HCT116 (cell line): ENCODE results near the gene ADAMTS4. TPM values are rescaled to one million over a fixed set of nuclear protein-coding genes. Genes with fewer than 3 reads are reported as not detected.

Experiments
- ATAC-seq: fragments of 200-7000 bp; cut with Tn5 transposase; 2 replicates; pipeline ENCODE4 v1.9.1; 2020; ENCODE audit warnings: mild to moderate bottlenecking, moderate library complexity
- BruUV-seq: library from RNA; stranded (reverse); fragments of 400-500 nt; replicated peaks from 2 replicates; lab custom pipeline; 2021; lab: Mats Ljungman, UMichigan
- CTCF ChIA-PET: fragments of 300-600 bp; sonication (Branson Sonifier 250); formaldehyde crosslinking; loops from one replicate; lab custom pipeline; 2021; ENCODE audit warnings: antibody characterized with exemption; lab: Charles Lee
- POLR2A ChIA-PET: fragments of 300-600, 350-600 bp; sonication (Branson Sonifier 250); formaldehyde crosslinking; loops from one replicate; lab custom pipeline; 2021; ENCODE audit warnings: antibody characterized with exemption; lab: Charles Lee
- RAD21 ChIA-PET, 2 experiments: fragments of 300-600 bp; sonication (Branson Sonifier 250); formaldehyde crosslinking; loops; one replicate each; lab custom pipeline; 2023; ENCODE audit warnings: low total read pairs in 2 of 2; ENCODE audit not compliant: uncharacterized antibody in 2 of 2, unreplicated experiment in 2 of 2, low non-redundant PET in 1 of 2; lab: Charles Lee
- DNase-seq: peaks from one replicate; pipeline ENCODE4 v3.0.0-alpha.2; 2010; ENCODE audit warnings: low read depth, low spot score
- H2AFZ ChIP-seq: fragments of 200-600 bp; shearing (Covaris generic), sonication (generic); 2 replicates; pipeline ENCODE4 v1.6.1; 2017; ENCODE audit warnings: low read depth, mixed run types, mixed read lengths, antibody characterized with exemption, low read length; ENCODE audit not compliant: poor library complexity, severe bottlenecking
- H3K27ac ChIP-seq: 2 replicates; pipeline ENCODE4 v1.5.1; 2012; ENCODE audit warnings: low read depth, low read length
- H3K27me3 ChIP-seq: fragments of 200-600 bp; sonication (generic); 2 replicates; pipeline ENCODE4 v1.6.1; 2016; ENCODE audit warnings: mixed run types, low read length, mixed read lengths; ENCODE audit not compliant: insufficient read depth
- H3K36me3 ChIP-seq, 2 experiments: fragments of 200-500 bp in 1 of 2; fragments of 200-600 bp in 1 of 2; sonication (Bioruptor generic) in 1 of 2; sonication (generic) in 1 of 2; 2 replicates each; pipeline versions ENCODE4 v1.5.1 to v1.6.1; 2014 to 2016; ENCODE audit warnings: low read length in 2 of 2, inconsistent platforms in 1 of 2, mixed read lengths in 1 of 2, mixed run types in 1 of 2; ENCODE audit not compliant: insufficient read depth in 2 of 2, control insufficient read depth in 1 of 2
- H3K4me1 ChIP-seq, 2 experiments: fragments of 200-600 bp in 1 of 2; sonication (generic) in 1 of 2; 2 replicates each; pipeline versions ENCODE4 v1.5.1 to v1.6.1; 2012 to 2017; ENCODE audit warnings: low read length in 2 of 2, inconsistent platforms in 1 of 2, mild to moderate bottlenecking in 1 of 2, mixed read lengths in 1 of 2, mixed run types in 1 of 2, moderate library complexity in 1 of 2; ENCODE audit not compliant: insufficient read depth in 2 of 2, control insufficient read depth in 1 of 2
- H3K4me2 ChIP-seq: fragments of 200-600 bp; sonication (generic); 2 replicates; pipeline ENCODE4 v1.6.1; 2017; ENCODE audit warnings: mixed run types, low read length, mixed read lengths
- H3K4me3 ChIP-seq, 2 experiments: fragments of 200-600 bp in 1 of 2; sonication (generic) in 1 of 2; replicated peaks in 1 of 2; 2 replicates each; pipeline ENCODE4 v1.5.1; 2011 to 2016; ENCODE audit warnings: low read length in 2 of 2, control low read depth in 1 of 2, low read depth in 1 of 2, mild to moderate bottlenecking in 1 of 2, mixed read lengths in 1 of 2, mixed run types in 1 of 2
- H3K79me2 ChIP-seq: fragments of 200-600 bp; sonication (generic); 2 replicates; pipeline ENCODE4 v1.6.1; 2017; ENCODE audit warnings: mild to moderate bottlenecking, mixed run types, low read length, moderate library complexity, mixed read lengths; ENCODE audit not compliant: insufficient read depth
- H3K9ac ChIP-seq: fragments of 200-600 bp; sonication (generic); 2 replicates; pipeline ENCODE4 v1.6.1; 2016; ENCODE audit warnings: low read length, mixed read lengths
- H3K9me2 ChIP-seq: fragments of 200-600 bp; sonication (generic), shearing (Covaris generic); 2 replicates; pipeline ENCODE4 v1.6.1; 2017; ENCODE audit warnings: mixed run types, mild to moderate bottlenecking, moderate library complexity; ENCODE audit not compliant: insufficient read depth
- H3K9me3 ChIP-seq, 2 experiments: fragments of 200-500 bp in 1 of 2; fragments of 200-600 bp in 1 of 2; sonication (Bioruptor generic) in 1 of 2; sonication (generic) in 1 of 2; 2 replicates each; pipeline ENCODE4 v1.6.1; 2014 to 2017; ENCODE audit warnings: low read length in 2 of 2, mixed read lengths in 2 of 2, inconsistent platforms in 1 of 2, low read depth in 1 of 2, mild to moderate bottlenecking in 1 of 2, mixed run types in 1 of 2, moderate library complexity in 1 of 2; ENCODE audit not compliant: control insufficient read depth in 1 of 2, insufficient read depth in 1 of 2
- H4K20me1 ChIP-seq: fragments of 200-600 bp; sonication (generic), shearing (Covaris generic); 2 replicates; pipeline ENCODE4 v1.6.1; 2017; ENCODE audit warnings: mixed run types, mild to moderate bottlenecking, moderate library complexity; ENCODE audit not compliant: insufficient read depth
- ATF3 ChIP-seq: IDR thresholded peaks from 2 replicates; pipeline ENCODE4 v1.6.1; 2012
- CEBPB ChIP-seq: IDR thresholded peaks from 2 replicates; pipeline ENCODE4 v1.6.1; 2012; ENCODE audit warnings: low read depth
- ELF1 ChIP-seq: IDR thresholded peaks from 2 replicates; pipeline ENCODE4 v1.6.1; 2012; ENCODE audit warnings: low read depth, borderline replicate concordance
- EZH2 ChIP-seq: fragments of 200-600 bp; sonication (generic); IDR thresholded peaks from 2 replicates; pipeline ENCODE4 v1.6.1; 2017; ENCODE audit warnings: antibody characterized with exemption, mixed run types
- FOSL1 ChIP-seq: IDR thresholded peaks from 2 replicates; pipeline ENCODE4 v1.6.1; 2012; ENCODE audit warnings: low read depth
- JUND ChIP-seq: IDR thresholded peaks from 2 replicates; pipeline ENCODE4 v1.6.1; 2012
- MAX ChIP-seq: IDR thresholded peaks from 2 replicates; pipeline ENCODE4 v1.6.1; 2012
- POLR2A ChIP-seq: IDR thresholded peaks from 2 replicates; pipeline ENCODE4 v1.7.0; 2011; ENCODE audit warnings: borderline replicate concordance; ENCODE audit not compliant: insufficient read depth, insufficient read length; ENCODE audit errors: extremely low read depth
- POLR2AphosphoS5 ChIP-seq: IDR thresholded peaks from 2 replicates; pipeline ENCODE4 v1.6.1; 2011; ENCODE audit warnings: mild to moderate bottlenecking, low read depth, low read length, moderate library complexity
- SIN3A ChIP-seq: IDR thresholded peaks from 2 replicates; pipeline ENCODE4 v1.6.1; 2012; ENCODE audit warnings: low read depth
- SRF ChIP-seq: IDR thresholded peaks from 2 replicates; pipeline ENCODE4 v1.6.1; 2012; ENCODE audit warnings: low read depth
- TCF7L2 ChIP-seq: IDR thresholded peaks from 2 replicates; pipeline ENCODE4 v1.7.0; 2011; ENCODE audit warnings: borderline replicate concordance, inconsistent platforms; ENCODE audit not compliant: insufficient read depth, insufficient read length; ENCODE audit errors: extremely low read depth
- ZNF274 ChIP-seq: fragments of 200-500 bp; sonication (Bioruptor generic); IDR thresholded peaks from 2 replicates; pipeline ENCODE4 v1.6.1; 2014; ENCODE audit warnings: mild to moderate bottlenecking, low read depth, low read length, inconsistent platforms
- intact Hi-C: fragments of 100-400 bp; cut with micrococcal nuclease; formaldehyde crosslinking; loops from 2 replicates; pipeline ENCODE4 v1.10.0; 2022
- total RNA-seq: library from RNA; stranded (reverse); gene quantifications from one replicate; pipeline ENCODE4 v1.2.1, GENCODE V29; 2021; ENCODE audit not compliant: unreplicated experiment

Gene ADAMTS4
- total RNA-seq, 1 experiment from 2014 or later, result not detected

GRCh38 chr1:161242313-161242712, 43.5 kb upstream of the ADAMTS4 start (continued):
- TF ChIP-seq FOSL1 (no peak), ZNF274 (no peak), MAX (no peak)

- CTCF ChIA-PET, result no interaction called here
- H3K36me3 ChIP-seq, result no peaks in the 10 kb centered on the region
- no peak overlapping the region for H3K4me2 ChIP-seq
- H3K27me3 ChIP-seq, result no peaks in the 10 kb centered on the region
- H3K9ac ChIP-seq, result no peak overlapping the region
- peaks cover 0 to 8% of the 10 kb centered on the region in 2 experiments; a peak in 2 of 4 replicates for H3K4me1 ChIP-seq
- POLR2A ChIA-PET, result no interaction called here
- H3K27ac ChIP-seq, result no peak overlapping the region
- no peak overlapping the region for H2AFZ ChIP-seq
- intact Hi-C loops, result no loop called here
- DNase-seq (no peak), ATAC-seq (no peak)
- H3K4me3 ChIP-seq, result no peak overlapping the region
- RAD21 ChIA-PET, result no interaction called here
- no peaks in the 10 kb centered on the region for H3K79me2 ChIP-seq
- no peak for TF ChIP-seq FOSL1
- no peak for TF ChIP-seq POLR2AphosphoS5
- no peak for TF ChIP-seq ELF1
- no peak for TF ChIP-seq ZNF274
- no peak for TF ChIP-seq POLR2A
- no peak for TF ChIP-seq TCF7L2
- TF ChIP-seq EZH2, result no peak
- TF ChIP-seq SIN3A, result no peak
- no peak for TF ChIP-seq CEBPB
- TF ChIP-seq SRF, result no peak
- TF ChIP-seq ATF3, result no peak
- no peak for TF ChIP-seq JUND
- BruUV-seq, result no TSS peak
- H3K9me3 ChIP-seq, result no peaks in the 10 kb centered on the region
- H3K9me2 ChIP-seq, result no peaks in the 10 kb centered on the region
- H4K20me1 ChIP-seq, result no peaks in the 10 kb centered on the region
Measured at GRCh38 chr1:161241682-161242081, 42.8 kb upstream of the ADAMTS4 start.
